ENCODE results near the gene PHF21B. TPM values are rescaled to one million over a fixed set of nuclear protein-coding genes. Genes with fewer than 3 reads are reported as not detected.

PHF21B gene
- total and polyA plus RNA-seq, 7 experiments from 2014 or later: not detected

GRCh38 chr22:44985906-44986527, 23.8 kb downstream of the PHF21B start:
- intact Hi-C loops (cut with micrococcal nuclease): no loop called here
- Mint-ChIP-seq H3K9me3 (peaks cover 0 to 10% (median 0%) of the 10 kb centered on the region in 11 donors), H3K36me3 (peaks cover 0 to 3% (median 0%) of the 10 kb centered on the region in 5 donors), H3K4me1 (no peaks in the 10 kb centered on the region), H3K27me3 (peaks cover 0 to 28% (median 17%) of the 10 kb centered on the region in 5 donors), H3K4me3 (no peak overlapping the region), H3K27ac (no peak overlapping the region)
- Histone ChIP-seq H3K4me1 (ENCODE audit: control insufficient read depth in 2 of 2, insufficient read depth in 2 of 2, low read length in 2 of 2) (no peaks in the 10 kb centered on the region), H3K9me3 (ENCODE audit: control insufficient read depth in 2 of 3, low read length in 3 of 3) (no peaks in the 10 kb centered on the region), H3K27ac (ENCODE audit: low read depth, low read length) (no peak overlapping the region), H3K36me3 (ENCODE audit: control insufficient read depth in 2 of 3, insufficient read depth in 3 of 3, low read length in 3 of 3) (no peaks in the 10 kb centered on the region), H3K4me3 (ENCODE audit: low read length) (no peak overlapping the region), H3K27me3 (ENCODE audit: control insufficient read depth in 2 of 2, insufficient read depth in 2 of 2, low read length in 2 of 2) (no peaks in the 10 kb centered on the region)
- ChIA-PET POLR2A (no interaction called here), CTCF (no interaction called here)
- DNase-seq (no peak), ATAC-seq (no peak)

GRCh38 chr22:44983878-44984482, 25.8 kb downstream of the PHF21B start:
- POLR2A ChIA-PET: no interaction called here
- peaks cover 0 to 10% (median 0%) of the 10 kb centered on the region in 11 donors for H3K9me3 Mint-ChIP-seq

GRCh38 chr22:44982445-44982844, 27.4 kb downstream of the PHF21B start:
- Histone ChIP-seq H3K27ac (ENCODE audit: low read depth, low read length) (no peak overlapping the region), H3K4me1 (ENCODE audit: control insufficient read depth in 2 of 2, insufficient read depth in 2 of 2, low read length in 2 of 2) (no peaks in the 10 kb centered on the region), H3K4me3 (ENCODE audit: low read length) (no peak overlapping the region), H3K36me3 (ENCODE audit: control insufficient read depth in 2 of 3, insufficient read depth in 3 of 3, low read length in 3 of 3) (no peaks in the 10 kb centered on the region), H3K27me3 (ENCODE audit: control insufficient read depth in 2 of 2, insufficient read depth in 2 of 2, low read length in 2 of 2) (no peaks in the 10 kb centered on the region), H3K9me3 (ENCODE audit: control insufficient read depth in 2 of 3, low read length in 3 of 3) (no peaks in the 10 kb centered on the region)
- CTCF ChIA-PET: no interaction called here
- Mint-ChIP-seq H3K4me3 (no peak overlapping the region), H3K27ac (no peak overlapping the region), H3K9me3 (peaks cover 0 to 10% (median 0%) of the 10 kb centered on the region in 11 donors), H3K4me1 (no peaks in the 10 kb centered on the region), H3K36me3 (peaks cover 0 to 3% (median 0%) of the 10 kb centered on the region in 5 donors), H3K27me3 (peaks cover 0 to 21% (median 12%) of the 10 kb centered on the region in 5 donors)
- POLR2A ChIA-PET: no interaction called here
- DNase-seq: no peak
- intact Hi-C loops (cut with micrococcal nuclease): no loop called here
- no peak for ATAC-seq

More at GRCh38 chr22:44983878-44984482, 25.8 kb downstream of the PHF21B start:
- H3K27ac ChIP-seq (ENCODE audit: low read depth, low read length): no peak overlapping the region
- no peak overlapping the region for H3K4me3 Mint-ChIP-seq
- ATAC-seq (no peak), DNase-seq (no peak)
- H3K36me3 ChIP-seq (ENCODE audit: control insufficient read depth in 2 of 3, insufficient read depth in 3 of 3, low read length in 3 of 3): no peaks in the 10 kb centered on the region
- H3K36me3 Mint-ChIP-seq: peaks cover 0 to 3% (median 0%) of the 10 kb centered on the region in 5 donors
- H3K4me1 ChIP-seq (ENCODE audit: control insufficient read depth in 2 of 2, insufficient read depth in 2 of 2, low read length in 2 of 2): no peaks in the 10 kb centered on the region
- no peaks in the 10 kb centered on the region for H3K27me3 ChIP-seq (ENCODE audit: control insufficient read depth in 2 of 2, insufficient read depth in 2 of 2, low read length in 2 of 2)
- intact Hi-C loops (cut with micrococcal nuclease): no loop called here
- H3K27ac Mint-ChIP-seq: no peak overlapping the region
- no peak overlapping the region for H3K4me3 ChIP-seq (ENCODE audit: low read length)
- no peaks in the 10 kb centered on the region for H3K4me1 Mint-ChIP-seq
- CTCF ChIA-PET: no interaction called here
- H3K27me3 Mint-ChIP-seq: peaks cover 0 to 30% (median 16%) of the 10 kb centered on the region in 5 donors
- H3K9me3 ChIP-seq (ENCODE audit: control insufficient read depth in 2 of 3, low read length in 3 of 3): no peaks in the 10 kb centered on the region

- DNase-seq (no peak), ATAC-seq (no peak)
- H3K4me1 Mint-ChIP-seq: no peaks in the 10 kb centered on the region
- Histone ChIP-seq H3K27ac (ENCODE audit: low read depth, low read length) (no peak overlapping the region), H3K36me3 (ENCODE audit: control insufficient read depth in 2 of 3, insufficient read depth in 3 of 3, low read length in 3 of 3) (no peaks in the 10 kb centered on the region), H3K4me3 (ENCODE audit: low read length) (no peak overlapping the region), H3K27me3 (ENCODE audit: control insufficient read depth in 2 of 2, insufficient read depth in 2 of 2, low read length in 2 of 2) (no peaks in the 10 kb centered on the region), H3K4me1 (ENCODE audit: control insufficient read depth in 2 of 2, insufficient read depth in 2 of 2, low read length in 2 of 2) (no peaks in the 10 kb centered on the region), H3K9me3 (ENCODE audit: control insufficient read depth in 2 of 3, low read length in 3 of 3) (no peaks in the 10 kb centered on the region)
- peaks cover 0 to 3% (median 0%) of the 10 kb centered on the region in 5 donors for H3K36me3 Mint-ChIP-seq
- CTCF ChIA-PET: no interaction called here
- H3K27ac Mint-ChIP-seq: no peak overlapping the region
- intact Hi-C loops (cut with micrococcal nuclease): no loop called here
- peaks cover 0 to 10% (median 0%) of the 10 kb centered on the region in 11 donors for H3K9me3 Mint-ChIP-seq
- peaks cover 0 to 21% (median 12%) of the 10 kb centered on the region in 5 donors for H3K27me3 Mint-ChIP-seq
- POLR2A ChIA-PET: no interaction called here
- H3K4me3 Mint-ChIP-seq: no peak overlapping the region
These were observed 27.9 kb downstream of the PHF21B start for GRCh38 chr22:44981857-44982256.

GRCh38 chr22:44979154-44979553, 30.7 kb downstream of the PHF21B start:
- Histone ChIP-seq H3K27me3 (ENCODE audit: control insufficient read depth in 2 of 2, insufficient read depth in 2 of 2, low read length in 2 of 2) (no peaks in the 10 kb centered on the region), H3K36me3 (ENCODE audit: control insufficient read depth in 2 of 3, insufficient read depth in 3 of 3, low read length in 3 of 3) (no peaks in the 10 kb centered on the region), H3K4me3 (ENCODE audit: low read length) (no peak overlapping the region), H3K4me1 (ENCODE audit: control insufficient read depth in 2 of 2, insufficient read depth in 2 of 2, low read length in 2 of 2) (no peaks in the 10 kb centered on the region), H3K27ac (ENCODE audit: low read depth, low read length) (no peak overlapping the region), H3K9me3 (ENCODE audit: control insufficient read depth in 2 of 3, low read length in 3 of 3) (no peaks in the 10 kb centered on the region)
- intact Hi-C loops (cut with micrococcal nuclease): loop anchor here in 1 of 2 donors (10.0 kb wide), 1 partner anchor 106 kb away; no protein-coding TSS in a partner anchor
- ATAC-seq: no peak
- DNase-seq: no peak
- POLR2A ChIA-PET: no interaction called here
- Mint-ChIP-seq H3K9me3 (peaks cover 0 to 9% (median 1%) of the 10 kb centered on the region in 11 donors), H3K27ac (no peak overlapping the region), H3K27me3 (peaks cover 0 to 29% (median 12%) of the 10 kb centered on the region in 5 donors), H3K4me3 (no peak overlapping the region), H3K36me3 (peaks cover 0 to 2% (median 0%) of the 10 kb centered on the region in 5 donors), H3K4me1 (no peaks in the 10 kb centered on the region)
- CTCF ChIA-PET: no interaction called here

GRCh38 chr22:44975427-44976262, 34.2 kb downstream of the PHF21B start:
- Histone ChIP-seq H3K27me3 (ENCODE audit: control insufficient read depth in 2 of 2, insufficient read depth in 2 of 2, low read length in 2 of 2) (no peaks in the 10 kb centered on the region), H3K4me1 (ENCODE audit: control insufficient read depth in 2 of 2, insufficient read depth in 2 of 2, low read length in 2 of 2) (no peaks in the 10 kb centered on the region), H3K9me3 (ENCODE audit: control insufficient read depth in 2 of 3, low read length in 3 of 3) (no peaks in the 10 kb centered on the region), H3K36me3 (ENCODE audit: control insufficient read depth in 2 of 3, insufficient read depth in 3 of 3, low read length in 3 of 3) (no peaks in the 10 kb centered on the region), H3K27ac (ENCODE audit: low read depth, low read length) (no peak overlapping the region), H3K4me3 (ENCODE audit: low read length) (no peak overlapping the region)
- no peaks in the 10 kb centered on the region for H3K4me1 Mint-ChIP-seq
- peaks cover 0 to 39% (median 24%) of the 10 kb centered on the region in 5 donors for H3K27me3 Mint-ChIP-seq
- intact Hi-C loops (cut with micrococcal nuclease): loop anchor here in 1 of 2 donors (10.0 kb wide), 1 partner anchor 109 kb away; no protein-coding TSS in a partner anchor
- CTCF ChIA-PET: no interaction called here
- H3K27ac Mint-ChIP-seq: no peak overlapping the region
- H3K4me3 Mint-ChIP-seq: no peak overlapping the region
- POLR2A ChIA-PET: no interaction called here
- H3K9me3 Mint-ChIP-seq: peaks cover 0 to 5% (median 0%) of the 10 kb centered on the region in 11 donors
- DNase-seq: peak in 8 of 9 donors; percentile 10 to 82 (median 24)
- H3K36me3 Mint-ChIP-seq: no peaks in the 10 kb centered on the region
- ATAC-seq: peak; percentile 84

Measured in naive thymus-derived CD4-positive, alpha-beta T cell (primary cell).